Activated gamma-delta T cell treated with anti-CD3 and anti-CD28 coated beads, Interleukin-2, amount 50 U/mL, for 16 hours (primary cell): ENCODE results near the gene FRMD4A.

Experiments
- DNase-seq: peaks from one replicate; pipeline ENCODE4 v3.0.0-alpha.2; 2020; ENCODE audit warnings: low read depth

FRMD4A gene

DNA sequence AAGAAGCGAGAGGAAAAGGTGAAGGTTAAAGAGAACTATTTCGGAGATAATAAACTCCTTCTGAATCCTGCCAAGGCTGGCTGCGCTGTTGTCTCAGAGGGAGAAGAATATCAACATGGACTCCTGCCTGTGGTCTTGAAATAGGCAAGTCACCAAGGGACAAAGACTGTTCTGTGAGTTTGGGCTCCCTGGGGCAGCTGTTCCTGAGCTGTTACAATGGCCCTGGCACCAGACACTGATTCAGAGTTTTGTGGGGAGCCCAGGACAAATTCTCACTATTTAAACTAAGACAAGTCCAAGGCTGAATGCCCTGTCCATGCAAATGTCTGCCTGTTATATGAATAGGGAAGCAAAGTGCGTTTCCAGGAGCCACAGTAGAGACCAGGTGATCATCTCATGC, 662.6 kb downstream of the FRMD4A start:
- DNase-seq, result no peak

- DNase-seq, result no peak
Measured at GRCh38 chr10:13665516-13666262, 665.0 kb downstream of the FRMD4A start.

- no peak for DNase-seq
Measured at GRCh38 chr10:13661256-13661655, 669.5 kb downstream of the FRMD4A start.

DNA sequence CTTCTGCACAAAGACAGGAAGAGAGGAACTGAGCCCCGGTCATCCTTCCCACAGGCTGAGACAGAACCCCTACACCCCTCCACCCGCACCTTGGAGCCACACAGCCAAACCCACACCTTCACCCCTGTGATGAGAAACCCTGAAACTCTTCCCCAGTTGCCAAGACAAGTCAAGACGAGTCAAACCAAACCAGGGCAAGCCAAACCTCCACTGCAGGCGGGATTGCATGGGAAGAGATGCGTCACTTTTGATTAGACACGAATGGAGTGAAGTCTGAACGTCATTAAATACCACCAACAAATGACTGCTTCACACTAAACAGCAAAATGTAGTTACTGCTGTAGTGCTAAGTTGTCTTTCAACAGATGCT, 670.2 kb downstream of the FRMD4A start:
- DNase-seq, result no peak

GRCh38 chr10:13659887-13660550, 670.7 kb downstream of the FRMD4A start:
- peak; percentile 48 for DNase-seq

DNA sequence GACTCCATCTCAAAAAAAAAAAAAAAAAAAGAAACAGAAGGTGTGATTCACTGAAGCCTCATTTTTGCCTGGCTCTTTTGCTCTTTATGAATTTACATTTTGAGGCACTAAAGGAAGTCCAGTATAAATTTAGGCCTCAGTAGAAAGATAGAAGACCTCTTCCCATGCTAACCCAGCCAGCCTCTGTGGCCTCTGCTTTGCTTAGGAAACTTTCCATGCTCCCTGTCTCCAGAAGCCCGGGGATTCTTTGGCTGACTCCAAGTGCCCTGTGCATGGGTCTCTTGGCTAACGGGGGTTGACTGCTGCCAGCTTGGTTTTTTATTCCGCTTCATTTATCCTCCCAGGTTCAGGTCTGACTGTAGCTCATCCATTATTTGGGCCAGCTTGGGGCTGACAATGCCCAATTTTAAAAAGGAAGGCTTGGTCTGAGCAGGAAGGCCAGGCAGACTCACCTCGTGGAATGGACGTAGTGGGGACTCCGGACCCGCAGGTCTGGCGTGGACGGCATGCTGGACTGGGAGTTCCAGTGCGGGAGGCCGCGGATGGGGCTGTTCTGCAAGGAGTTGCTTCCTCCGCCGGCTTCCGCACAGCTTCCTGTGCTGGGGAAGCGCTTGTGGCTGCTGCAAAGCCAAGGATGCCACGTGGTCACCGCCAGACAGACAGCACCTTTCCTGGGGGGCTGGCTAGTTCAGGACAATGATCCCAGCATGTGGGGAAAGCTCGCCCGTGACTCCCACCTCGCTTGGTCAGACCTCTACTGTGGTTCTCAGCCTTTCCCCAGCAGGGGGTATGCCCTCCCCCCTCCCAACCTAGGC, 671.6 kb downstream of the FRMD4A start:
- DNase-seq, result no peak

- DNase-seq, result no peak
Measured at GRCh38 chr10:13658264-13658663, 672.5 kb downstream of the FRMD4A start.

DNA sequence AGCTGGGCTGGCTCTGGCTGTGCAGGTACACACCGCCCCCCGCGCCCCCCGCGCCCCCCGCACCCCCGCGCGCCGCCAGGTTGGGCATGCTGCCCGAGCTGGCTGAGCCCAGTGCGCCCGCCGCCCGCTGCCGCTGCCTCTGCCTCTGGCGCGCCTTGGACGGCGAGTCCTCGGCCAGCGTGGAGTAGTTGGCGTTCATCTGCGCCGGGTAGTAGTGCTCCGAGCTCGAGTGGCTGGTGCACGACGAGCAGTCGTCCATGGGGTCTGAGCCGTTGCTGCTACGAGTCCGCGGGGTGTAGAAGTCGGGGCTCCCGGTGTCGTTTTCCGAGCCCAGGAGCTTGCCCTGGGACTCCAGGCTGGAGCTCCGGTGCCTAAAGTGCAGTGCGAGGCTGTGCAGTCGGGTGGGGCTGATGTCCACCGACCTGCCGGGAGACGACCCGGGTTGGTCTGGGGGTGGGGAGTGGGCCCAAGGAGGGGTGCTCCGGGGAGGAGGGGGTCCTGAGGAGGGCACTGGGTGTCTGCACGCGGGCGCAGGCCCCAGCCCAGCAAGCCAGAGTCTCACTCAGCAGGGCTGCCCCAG, 673.5 kb downstream of the FRMD4A start:
- DNase-seq, result no peak

GRCh38 chr10:13656337-13657100, 674.2 kb downstream of the FRMD4A start:
- DNase-seq, result no peak

DNA sequence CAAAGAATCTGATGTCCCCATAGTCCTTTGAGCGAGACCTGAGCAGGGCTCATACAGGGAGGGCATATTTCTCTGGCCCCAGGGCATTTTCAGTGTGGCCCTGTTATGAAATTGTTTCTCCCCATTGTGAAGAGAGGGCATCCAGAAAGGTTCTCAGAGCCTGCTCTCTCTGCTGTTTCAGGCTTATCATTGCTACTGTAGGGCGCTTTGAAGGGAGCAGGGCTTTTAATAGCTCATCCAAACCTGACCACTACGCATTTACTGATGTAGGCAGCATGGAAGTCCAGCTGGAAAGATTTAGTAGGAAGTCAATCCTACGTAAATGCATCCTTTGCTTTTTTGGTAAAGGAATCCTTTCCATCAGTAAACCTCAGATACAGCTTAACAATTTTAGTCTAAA, 675.9 kb downstream of the FRMD4A start:
- DNase-seq, result no peak

DNA sequence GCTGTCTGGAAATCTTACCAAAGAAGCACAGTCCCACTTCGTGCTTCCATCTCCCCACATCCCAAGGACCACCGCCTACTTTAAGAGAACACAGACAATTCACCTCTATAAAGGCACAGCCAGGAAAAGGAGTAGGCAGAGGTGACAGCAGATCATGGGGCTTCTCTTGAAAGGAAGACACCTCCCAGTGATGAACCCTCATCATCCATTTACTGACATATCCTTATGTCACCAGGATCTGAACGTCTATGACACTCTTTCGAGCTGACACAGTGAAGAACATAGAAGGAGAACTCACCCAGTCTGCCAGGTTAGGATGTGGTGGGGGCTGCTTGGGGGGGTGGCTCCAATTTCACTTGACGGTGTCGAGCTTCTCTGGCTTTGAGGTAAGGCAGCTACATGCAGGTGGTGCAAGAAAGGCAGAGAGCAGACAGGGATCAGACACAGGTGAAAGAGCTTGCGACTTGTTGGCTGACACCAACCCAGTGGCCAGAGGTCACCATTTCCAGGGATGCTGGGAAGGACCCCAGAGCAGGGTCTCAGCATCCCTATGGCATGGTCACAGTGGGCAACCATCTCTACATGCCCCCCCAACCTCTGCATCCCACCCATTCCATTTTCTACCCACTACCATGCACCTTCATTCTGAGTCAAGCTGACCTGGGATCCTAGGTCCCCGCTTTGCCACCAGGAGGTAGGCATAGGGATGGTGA, 676.5 kb downstream of the FRMD4A start:
- no peak for DNase-seq

GRCh38 chr10:13652860-13653259, 677.9 kb downstream of the FRMD4A start:
- no peak for DNase-seq

- no peak for DNase-seq
Measured at GRCh38 chr10:13651969-13652720, 678.6 kb downstream of the FRMD4A start.

DNA sequence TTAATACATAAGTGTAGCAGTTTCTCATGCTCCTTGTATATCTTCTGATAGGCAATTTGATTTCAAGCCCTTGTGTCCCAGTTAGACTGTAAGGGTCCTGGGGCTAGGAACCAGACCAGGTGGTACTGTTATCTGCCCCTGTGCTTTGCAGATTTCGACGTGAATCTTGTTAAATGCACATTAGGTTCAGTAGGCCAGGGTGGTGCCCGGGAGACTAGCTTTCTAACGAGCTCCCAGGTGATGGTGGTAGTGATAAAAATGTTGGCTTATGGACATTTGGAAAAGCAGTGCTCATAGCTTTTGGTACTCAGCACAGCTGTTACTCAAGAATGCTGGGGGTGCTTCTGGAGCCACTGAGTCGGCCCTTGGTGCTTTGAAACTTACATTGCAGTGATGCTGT, 679.8 kb downstream of the FRMD4A start:
- DNase-seq, result no peak

- no peak for DNase-seq
Measured at GRCh38 chr10:13649844-13650520, 680.7 kb downstream of the FRMD4A start.

DNA sequence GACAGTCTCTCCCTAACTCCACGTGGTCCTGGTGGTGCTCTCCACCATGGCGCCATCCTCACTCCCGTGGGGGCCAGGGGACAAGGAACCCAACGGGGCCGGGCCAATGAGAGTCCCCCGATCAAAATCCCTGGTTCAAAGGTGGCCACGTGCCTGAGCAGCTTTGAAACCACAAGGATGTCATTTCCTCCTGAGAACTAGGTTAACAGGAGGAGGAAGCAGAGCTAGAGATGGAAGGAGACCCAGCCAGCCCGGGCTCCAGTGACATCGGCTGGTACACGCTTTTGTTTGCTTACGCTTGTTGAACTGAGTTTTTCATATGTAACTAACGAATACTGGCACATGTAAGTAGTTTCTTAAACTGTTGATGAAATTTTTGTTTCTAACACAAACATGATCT, 682.3 kb downstream of the FRMD4A start:
- no peak for DNase-seq

GRCh38 chr10:13644866-13645265, 685.9 kb downstream of the FRMD4A start:
- no peak for DNase-seq

DNA sequence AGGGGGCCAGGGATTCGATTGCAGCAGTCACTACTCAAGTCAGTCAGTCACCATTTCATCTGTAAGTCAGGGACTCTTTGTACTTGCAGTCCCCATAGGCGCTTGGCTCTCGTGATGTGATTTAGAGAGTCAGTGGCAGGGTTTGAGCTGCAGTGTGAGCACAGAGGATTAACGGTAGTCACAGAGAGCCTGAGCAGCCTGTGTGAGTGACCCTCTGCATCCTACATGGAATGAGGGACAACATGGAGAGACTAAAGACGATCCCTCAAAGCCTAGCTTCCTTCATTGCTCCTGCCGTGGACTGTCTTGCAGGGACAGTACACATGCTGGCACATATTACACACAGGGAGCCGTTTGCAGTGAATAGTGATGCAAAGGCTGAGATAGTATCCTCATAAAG, 687.7 kb downstream of the FRMD4A start:
- no peak for DNase-seq

DNA sequence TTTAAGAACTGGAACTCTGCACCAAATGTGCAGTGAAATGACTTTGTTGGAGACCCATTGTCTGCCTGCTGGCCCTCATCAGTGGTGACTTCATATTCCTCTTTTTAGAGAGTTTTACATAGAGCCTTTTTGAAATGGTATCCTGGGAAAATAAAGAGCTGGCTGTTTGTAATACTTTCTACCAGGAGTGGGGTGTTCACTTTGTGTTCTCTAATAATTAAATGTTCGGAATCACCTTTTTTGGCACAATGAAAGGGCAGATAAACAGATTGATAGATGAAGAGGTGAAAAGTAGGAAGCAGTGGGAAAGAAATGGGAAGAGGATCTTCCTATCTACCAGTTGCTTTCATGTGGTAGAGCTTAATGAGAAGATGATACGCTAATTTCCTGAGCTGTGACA, 688.4 kb downstream of the FRMD4A start:
- no peak for DNase-seq

- no peak for DNase-seq
Measured at GRCh38 chr10:13637894-13638293, 692.8 kb downstream of the FRMD4A start.
